RWPE2 (cell line): ENCODE results near the gene GNA14.

ENCODE experiments used
- ATAC-seq: fragments of 200-7000 bp; cut with Tn5 transposase; 3 replicates; pipeline ENCODE4 v1.9.1; 2021; ENCODE audit warnings: low read depth
- DNase-seq: peaks from one replicate; pipeline ENCODE4 v3.0.0-alpha.2; 2020; ENCODE audit warnings: low spot score
- H3K27ac ChIP-seq: fragments of 450-650 bp; 2 replicates; pipeline ENCODE4 v1.5.1; 2017; ENCODE audit warnings: mild to moderate bottlenecking; ENCODE audit not compliant: poor library complexity, severe bottlenecking
- H3K27me3 ChIP-seq: fragments of 250-450 bp; sonication (Bioruptor Pico); 2 replicates; pipeline ENCODE4 v1.5.1; 2021; ENCODE audit warnings: mild to moderate bottlenecking, moderate library complexity; ENCODE audit not compliant: insufficient read depth, poor library complexity, severe bottlenecking
- H3K36me3 ChIP-seq: fragments of 250-450 bp; sonication (Bioruptor Pico); 2 replicates; pipeline ENCODE4 v1.5.1; 2020; ENCODE audit warnings: low read depth, mild to moderate bottlenecking, moderate library complexity
- H3K4me1 ChIP-seq: fragments of 250-450 bp; sonication (Bioruptor Pico); 2 replicates; pipeline ENCODE4 v1.5.1; 2021; ENCODE audit warnings: mild to moderate bottlenecking, moderate library complexity; ENCODE audit not compliant: insufficient read depth, poor library complexity, severe bottlenecking
- H3K4me3 ChIP-seq: fragments of 250-450 bp; sonication (Bioruptor Pico); 2 replicates; pipeline ENCODE4 v1.5.1; 2021; ENCODE audit warnings: mild to moderate bottlenecking, moderate library complexity; ENCODE audit not compliant: severe bottlenecking
- H3K9me3 ChIP-seq: fragments of 250-450 bp; sonication (Bioruptor Pico); 2 replicates; pipeline ENCODE4 v1.5.1; 2021; ENCODE audit warnings: mild to moderate bottlenecking, moderate library complexity; ENCODE audit not compliant: severe bottlenecking
- CTCF ChIP-seq: fragments of 450-650 bp; IDR thresholded peaks from one replicate; pipeline ENCODE4 v1.5.1; 2017; ENCODE audit warnings: mild to moderate bottlenecking, moderate library complexity; ENCODE audit not compliant: poor library complexity, severe bottlenecking

The GNA14 gene

GRCh38 chr9:77679661-77680368, 31.7 kb upstream of the GNA14 start:
- Histone ChIP-seq H3K9me3 (no peaks in the 10 kb centered on the region), H3K4me3 (no peak overlapping the region), H3K4me1 (no peaks in the 10 kb centered on the region), H3K27ac (no peak overlapping the region), H3K36me3 (no peaks in the 10 kb centered on the region), H3K27me3 (no peaks in the 10 kb centered on the region)
- DNase-seq (no peak), ATAC-seq (no peak)
- no peak for TF ChIP-seq CTCF

- no peak overlapping the region for H3K27ac ChIP-seq
- no peaks in the 10 kb centered on the region for H3K36me3 ChIP-seq
- no peak for DNase-seq
- ATAC-seq, result no peak
- no peak for TF ChIP-seq CTCF
- no peaks in the 10 kb centered on the region for H3K4me1 ChIP-seq
- H3K27me3 ChIP-seq, result no peaks in the 10 kb centered on the region
- H3K9me3 ChIP-seq, result no peaks in the 10 kb centered on the region
- H3K4me3 ChIP-seq, result no peak overlapping the region
These were observed 31.0 kb upstream of the GNA14 start for GRCh38 chr9:77679088-77679487.

GRCh38 chr9:77677957-77678535, 29.9 kb upstream of the GNA14 start:
- no peaks in the 10 kb centered on the region for H3K9me3 ChIP-seq
- no peak overlapping the region for H3K27ac ChIP-seq
- H3K4me3 ChIP-seq, result no peak overlapping the region
- DNase-seq, result no peak
- H3K36me3 ChIP-seq, result no peaks in the 10 kb centered on the region
- H3K27me3 ChIP-seq, result no peaks in the 10 kb centered on the region
- ATAC-seq, result no peak
- TF ChIP-seq CTCF, result no peak
- H3K4me1 ChIP-seq, result no peaks in the 10 kb centered on the region

- Histone ChIP-seq H3K4me1 (no peaks in the 10 kb centered on the region), H3K9me3 (no peaks in the 10 kb centered on the region), H3K27ac (no peak overlapping the region), H3K27me3 (no peaks in the 10 kb centered on the region), H3K4me3 (no peak overlapping the region), H3K36me3 (no peaks in the 10 kb centered on the region)
- TF ChIP-seq CTCF, result no peak
- ATAC-seq (no peak), DNase-seq (no peak)
These were observed 29.3 kb upstream of the GNA14 start for GRCh38 chr9:77677397-77677796.
